Measurements from ENCODE around the gene DIDO1. TPM values are rescaled to one million over a fixed set of nuclear protein-coding genes. Genes with fewer than 3 reads are reported as not detected.

DIDO1 gene
- 26.1 and 26.5 TPM in 2 replicates for total RNA-seq

GRCh38 chr20:62926229-62927127, at the start of gene DIDO1:
Gene DIDO1, minus strand, starts transcription at chr20:62926505.

DNA sequence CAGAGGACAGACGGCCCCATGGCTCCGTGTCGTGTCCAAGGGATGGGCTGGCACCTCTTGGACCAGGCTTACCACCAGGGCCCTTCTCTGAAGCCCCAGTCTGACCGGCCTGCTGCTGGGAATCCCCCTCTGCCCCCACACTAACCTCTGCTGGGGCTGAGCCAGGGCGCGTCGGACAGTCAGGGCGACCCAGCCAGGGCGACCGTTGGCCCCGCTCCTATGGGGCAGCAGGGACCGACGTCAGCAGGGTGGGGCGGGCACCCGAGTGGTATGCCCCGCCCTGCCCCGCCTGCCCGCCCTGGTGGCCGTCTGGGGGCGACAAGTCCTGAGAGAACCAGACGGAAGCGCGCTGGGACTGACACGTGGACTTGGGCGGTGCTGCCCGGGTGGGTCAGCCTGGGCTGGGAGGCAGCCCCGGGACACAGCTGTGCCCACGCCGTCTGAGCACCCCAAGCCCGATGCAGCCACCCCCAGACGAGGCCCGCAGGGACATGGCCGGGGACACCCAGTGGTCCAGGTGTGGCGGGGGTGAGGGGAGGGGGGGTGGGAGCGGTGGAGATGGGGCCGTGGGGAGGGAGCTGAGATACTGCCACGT, 26.2 kb upstream of the DIDO1 start, which contains the start of gene SLC17A9:
SLC17A9 (plus strand) TSS at position 337 of the 595 bp plus-strand sequence; CDS start at position 459, 122 bp downstream.

DNA sequence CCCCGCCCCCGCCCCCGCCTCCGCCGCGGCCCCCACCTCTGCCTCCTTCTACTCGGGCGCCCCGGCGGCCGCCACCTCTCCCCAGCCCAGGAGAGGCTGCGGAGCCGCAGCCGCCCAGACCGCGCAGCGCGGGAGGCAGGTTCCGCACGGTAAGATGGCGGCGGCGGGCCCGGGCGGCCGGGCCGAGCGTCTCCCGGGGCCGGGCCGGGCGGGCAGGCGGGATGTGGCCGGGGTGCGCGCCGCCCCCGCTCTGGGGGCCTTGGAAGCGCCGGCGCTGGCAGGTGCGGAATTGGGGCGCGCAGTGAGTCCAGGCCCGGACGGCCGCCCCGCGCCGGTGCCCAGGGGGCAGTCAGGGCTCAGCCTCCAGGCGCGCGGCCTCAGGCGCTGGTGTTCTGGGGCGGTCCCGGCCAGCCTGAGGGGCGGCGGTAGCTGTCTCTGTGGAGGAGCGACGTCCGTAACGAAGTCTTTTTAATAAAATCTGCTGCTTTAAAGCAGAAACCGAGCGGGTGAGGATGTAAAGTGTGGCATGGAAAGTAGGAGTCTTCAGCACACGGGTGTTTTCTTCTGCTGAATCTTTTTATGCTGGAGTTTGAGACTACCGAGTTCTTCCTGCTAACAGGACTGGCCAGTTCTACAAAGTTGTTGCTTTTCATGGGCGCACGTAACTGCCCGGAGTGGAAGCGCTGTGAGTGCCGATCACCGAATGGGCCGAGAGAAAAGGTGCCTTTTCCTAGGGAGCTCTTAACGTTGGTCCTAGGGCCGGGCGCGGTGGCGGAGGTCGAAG, 12.0 kb upstream of the DIDO1 start, which contains the start of gene GID8:
GID8 (plus strand) TSS at position 43 of the 784 bp plus-strand sequence. CDS start 3,356 bp downstream, outside the sequence.

GRCh38 chr20:62861726-62862336, 64.5 kb downstream of the DIDO1 start, which contains the start of gene TCFL5:
Gene TCFL5, minus strand, starts transcription at chr20:62861822. Its CDS starts 152 bp downstream, at chr20:62861670.

Other genes with a start within 250 kb of the DIDO1 start
- 0.17 TPM in 1 of 2 replicates, not detected in the other for gene NTSR1, start 217.7 kb downstream of the DIDO1 start, total RNA-seq
- 14.0 and 16.3 TPM in 2 replicates for gene MRGBP, start 130.0 kb downstream of the DIDO1 start, total RNA-seq
- 37.8 and 38.9 TPM in 2 replicates for gene OGFR, start 121.7 kb downstream of the DIDO1 start, total RNA-seq
- gene COL9A3, start 109.5 kb downstream of the DIDO1 start, total RNA-seq, result 2.7 and 3.0 TPM in 2 replicates
- gene TCFL5, start 64.7 kb downstream of the DIDO1 start, total RNA-seq, result 6.4 and 7.7 TPM in 2 replicates
- gene GID8, start 11.6 kb upstream of the DIDO1 start, total RNA-seq, result 16.5 and 17.5 TPM in 2 replicates
- gene SLC17A9, start 26.2 kb upstream of the DIDO1 start, total RNA-seq, result 20.2 and 21.3 TPM in 2 replicates
- not detected in 2 replicates for gene BHLHE23, start 80.5 kb upstream of the DIDO1 start, total RNA-seq